GM21390 (cell line): ENCODE data around the gene SEZ6.

ENCODE experiments used
- ATAC-seq: cut with Tn5 transposase; IDR thresholded peaks from one replicate; pipeline ENCODE4 v1.9.1; 2021; ENCODE audit not compliant: unreplicated experiment

SEZ6 gene

GRCh38 chr17:29007456-29007855 lies 1.6 kb upstream of the SEZ6 start:
- ATAC-seq, result no peak

- ATAC-seq, result no peak
Observed at GRCh38 chr17:29004081-29004692, 1.6 kb downstream of the SEZ6 start.

GRCh38 chr17:29003289-29003688 lies 2.5 kb downstream of the SEZ6 start:
- no peak for ATAC-seq

GRCh38 chr17:29002811-29003210 lies 3.0 kb downstream of the SEZ6 start:
- no peak for ATAC-seq

GRCh38 chr17:29000973-29001372 lies 4.9 kb downstream of the SEZ6 start:
- no peak for ATAC-seq

GRCh38 chr17:28999206-28999605 lies 6.6 kb downstream of the SEZ6 start:
- no peak for ATAC-seq

- no peak for ATAC-seq
Observed at GRCh38 chr17:28997806-28998205, 8.0 kb downstream of the SEZ6 start.

GRCh38 chr17:28996554-28997096 lies 9.2 kb downstream of the SEZ6 start:
- no peak for ATAC-seq

- ATAC-seq, result no peak
Observed at GRCh38 chr17:28993645-28994426, 12.0 kb downstream of the SEZ6 start.

GRCh38 chr17:28992625-28993600 lies 12.9 kb downstream of the SEZ6 start:
- no peak for ATAC-seq

GRCh38 chr17:28992185-28992584 lies 13.6 kb downstream of the SEZ6 start:
- ATAC-seq, result no peak

GRCh38 chr17:28991779-28992178 lies 14.1 kb downstream of the SEZ6 start:
- ATAC-seq, result no peak

GRCh38 chr17:28989028-28989427 lies 16.8 kb downstream of the SEZ6 start:
- ATAC-seq, result no peak

- no peak for ATAC-seq
Observed at GRCh38 chr17:28988475-28988874, 17.4 kb downstream of the SEZ6 start.

- no peak for ATAC-seq
Observed at GRCh38 chr17:28986714-28987655, 18.8 kb downstream of the SEZ6 start.

- ATAC-seq, result no peak
Observed at GRCh38 chr17:28985950-28986713, 19.7 kb downstream of the SEZ6 start.

- ATAC-seq, result no peak
Observed at GRCh38 chr17:28983286-28984230, 22.3 kb downstream of the SEZ6 start.

GRCh38 chr17:28982131-28982793 lies 23.6 kb downstream of the SEZ6 start:
- ATAC-seq, result no peak
